ENCODE data around the gene PRRG3.

DNA sequence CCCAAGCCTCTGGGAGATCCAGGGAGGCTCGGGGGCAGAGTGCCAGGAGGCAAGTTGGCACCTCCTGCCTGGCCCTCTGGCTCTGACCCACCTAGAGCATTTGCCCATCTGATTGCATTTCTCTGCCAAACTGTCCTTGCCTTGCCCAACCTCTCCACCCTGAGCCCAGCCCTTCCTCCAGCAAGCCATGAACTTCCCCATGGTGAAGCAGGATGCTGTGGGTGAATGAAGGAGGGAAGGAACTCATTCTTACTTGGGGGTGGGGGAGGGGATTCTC is 30.0 kb downstream of the PRRG3 start:
- TF ChIP-seq CTCF (IDR thresholded peaks at IDR 0.05) (no peak), POLR2A (IDR thresholded peaks at IDR 0.05) (no peak), POLR2AphosphoS5 (IDR thresholded peaks at IDR 0.05) (no peak)

Measured in breast epithelium (tissue), 3 donors.